HG02642 (cell line): Measurements from ENCODE around the gene NOD2.

Experiments
- ATAC-seq: cut with Tn5 transposase; IDR thresholded peaks from one replicate; pipeline ENCODE4 v1.9.1; 2021; ENCODE audit warnings: mild to moderate bottlenecking; ENCODE audit not compliant: unreplicated experiment, poor library complexity

The NOD2 gene

GRCh38 chr16:50688867-50689266 is 4.5 kb upstream of the NOD2 start:
- ATAC-seq = no peak

- ATAC-seq = no peak
These were observed 3.2 kb upstream of the NOD2 start for GRCh38 chr16:50690177-50690576.

GRCh38 chr16:50692644-50692998 is 785 bp upstream of the NOD2 start:
- no peak for ATAC-seq

- ATAC-seq = peak; percentile 24
These were observed 800 bp downstream of the NOD2 start for GRCh38 chr16:50694206-50694605.

- ATAC-seq = no peak
These were observed 1.9 kb downstream of the NOD2 start for GRCh38 chr16:50695017-50696000.

- ATAC-seq = no peak
These were observed 2.7 kb downstream of the NOD2 start for GRCh38 chr16:50696126-50696525.

- peak; percentile 64 for ATAC-seq
These were observed 3.4 kb downstream of the NOD2 start for GRCh38 chr16:50696575-50697420.

GRCh38 chr16:50697421-50697715 is 4.0 kb downstream of the NOD2 start:
- ATAC-seq = no peak

GRCh38 chr16:50697881-50698767 is 4.7 kb downstream of the NOD2 start:
- ATAC-seq = peak; percentile 44

- ATAC-seq = no peak
These were observed 6.1 kb downstream of the NOD2 start for GRCh38 chr16:50699326-50700159.

GRCh38 chr16:50702725-50703124 is 9.3 kb downstream of the NOD2 start:
- ATAC-seq = no peak

- ATAC-seq = no peak
These were observed 10.8 kb downstream of the NOD2 start for GRCh38 chr16:50704245-50704644.

GRCh38 chr16:50705436-50706110 is 12.2 kb downstream of the NOD2 start:
- no peak for ATAC-seq

GRCh38 chr16:50706250-50706649 is 12.8 kb downstream of the NOD2 start:
- no peak for ATAC-seq

GRCh38 chr16:50708373-50709060 is 15.1 kb downstream of the NOD2 start:
- no peak for ATAC-seq

GRCh38 chr16:50709061-50709684 is 15.8 kb downstream of the NOD2 start:
- no peak for ATAC-seq

GRCh38 chr16:50709980-50710379 is 16.6 kb downstream of the NOD2 start:
- ATAC-seq = no peak

- no peak for ATAC-seq
These were observed 17.6 kb downstream of the NOD2 start for GRCh38 chr16:50711040-50711439.
